K562 (cell line): ENCODE results near the gene PCID2. TPM values are rescaled to one million over a fixed set of nuclear protein-coding genes. Genes with fewer than 3 reads are reported as not detected.

Experiments used
- BHLHE40 ChIP-seq: IDR thresholded peaks from 2 replicates; pipeline ENCODE4 v1.6.1; 2011; ENCODE audit warnings: low read length, improper control_type of control experiment
- BRF1 ChIP-seq: IDR thresholded peaks from 3 replicates; pipeline ENCODE4 v1.6.1; 2011; ENCODE audit warnings: borderline replicate concordance, mild to moderate bottlenecking; ENCODE audit not compliant: insufficient read length; ENCODE audit errors: extremely low read depth
- CCNT2 ChIP-seq: IDR thresholded peaks from 2 replicates; pipeline ENCODE4 v1.6.1; 2011; ENCODE audit warnings: borderline replicate concordance, low read depth, mild to moderate bottlenecking, moderate library complexity, mixed read lengths, low read length; ENCODE audit not compliant: insufficient read length; ENCODE audit errors: extremely low read depth
- CXXC5 ChIP-seq: fragments of 250-450 bp; sonication (Bioruptor Pico); IDR thresholded peaks from 2 replicates; pipeline ENCODE4 v1.8.0; 2022; ENCODE audit warnings: inconsistent platforms, mild to moderate bottlenecking, moderate library complexity
- HEY1 ChIP-seq: fragments of 250-450 bp; sonication (Bioruptor Pico); IDR thresholded peaks from 2 replicates; pipeline ENCODE4 v1.5.0; 2020; ENCODE audit warnings: mild to moderate bottlenecking, moderate library complexity, borderline replicate concordance
- HMGN3 ChIP-seq: IDR thresholded peaks from 2 replicates; pipeline ENCODE4 v1.6.1; 2011; ENCODE audit warnings: borderline replicate concordance, low read depth, mild to moderate bottlenecking, mixed read lengths, low read length; ENCODE audit not compliant: insufficient read length; ENCODE audit errors: extremely low read depth
- LEF1 ChIP-seq: fragments of 450-650 bp; IDR thresholded peaks from 2 replicates; pipeline ENCODE4 v1.6.1; 2016; ENCODE audit warnings: mild to moderate bottlenecking
- MAZ ChIP-seq, 2 experiments: fragments of 450-650 bp in 1 of 2; sonication (generic) in 1 of 2; formaldehyde crosslinking; IDR thresholded peaks in 1 of 2; conservative IDR thresholded peaks in 1 of 2; 2 replicates each; pipeline versions ENCODE4 v1.4.0 to v1.5.0; 2020; ENCODE audit warnings: mild to moderate bottlenecking in 1 of 2, missing genetic modification reagents in 1 of 2
- NRF1 ChIP-seq, 2 experiments: fragments of 450-650 bp; IDR thresholded peaks in 1 of 2; conservative IDR thresholded peaks in 1 of 2; 2 replicates each; pipeline ENCODE4 v1.6.1; 2014; ENCODE audit warnings: mild to moderate bottlenecking in 2 of 2
- PCBP2 ChIP-seq: fragments of 200-400 bp; formaldehyde crosslinking; IDR thresholded peaks from 2 replicates; pipeline ENCODE4 v1.6.1; 2018; ENCODE audit warnings: low read length, low read depth, mild to moderate bottlenecking, moderate library complexity; ENCODE audit not compliant: poor library complexity, severe bottlenecking
- PTRF ChIP-seq: fragments of 450-650 bp; IDR thresholded peaks from 2 replicates; pipeline ENCODE4 v1.6.1; 2016; ENCODE audit warnings: mild to moderate bottlenecking, missing genetic modification characterization, missing compliant biosample characterization
- RBFOX2 ChIP-seq: fragments of 200-400 bp; formaldehyde crosslinking; IDR thresholded peaks from 2 replicates; pipeline ENCODE4 v1.6.1; 2017; ENCODE audit warnings: low read depth, mild to moderate bottlenecking, low read length, moderate library complexity
- SUPT5H ChIP-seq: fragments of 450-650 bp; IDR thresholded peaks from 2 replicates; pipeline ENCODE4 v1.6.1; 2016
- TAF9B ChIP-seq: fragments of 450-650 bp; IDR thresholded peaks from 2 replicates; pipeline ENCODE4 v1.6.1; 2018; ENCODE audit warnings: mild to moderate bottlenecking; ENCODE audit not compliant: partially characterized antibody
- ZNF197 ChIP-seq: fragments of 200-800 bp; sonication (Bioruptor generic); IDR thresholded peaks from 2 replicates; pipeline ENCODE4 v1.6.1; 2016; ENCODE audit warnings: low read depth, missing genetic modification characterization, missing compliant biosample characterization
- ZNF583 ChIP-seq: fragments of 250-450 bp; sonication (Bioruptor Pico); IDR thresholded peaks from 2 replicates; pipeline ENCODE4 v1.4.0; 2020
- polyA plus RNA-seq, 8 experiments: library from polyadenylated mRNA; depleted of rRNA in 4 of 8; stranded (reverse) in 5 of 8; unstranded in 3 of 8; fragments of >200 nt; fragmentation: Nextera tagmentation in 2 of 8; fragmentation: Illumina TruSeq in 1 of 8; extraction: Ambion mirVana in 2 of 8; extraction: Trizol in 1 of 8; gene quantifications; 2 replicates each; pipeline versions ENCODE4 v1.2.1 to v1.2.3, GENCODE V29; 2011 to 2014; ENCODE audit warnings: inconsistent platforms in 1 of 8, missing spikeins in 1 of 8
- total RNA-seq, 7 experiments: library from RNA; depleted of rRNA in 6 of 7; stranded (reverse); fragments of >200 nt in 6 of 7; fragmentation: Illumina TruSeq in 2 of 7; extraction: Trizol in 2 of 7; gene quantifications; 2 replicates each; pipeline versions ENCODE4 v1.2.1 to v1.2.3, GENCODE V29; 2011 to 2021; ENCODE audit warnings: low replicate concordance in 1 of 7
- TF ChIP-seq, protein P1 (sequence below), 2 experiments: IDR thresholded peaks; 2 replicates each; pipeline ENCODE4 v1.6.1; 2011; ENCODE audit warnings: borderline replicate concordance in 1 of 2, control low read depth in 1 of 2, low read depth in 1 of 2, low read length in 1 of 2, mild to moderate bottlenecking in 1 of 2, mixed read lengths in 1 of 2, moderate library complexity in 1 of 2; ENCODE audit not compliant: insufficient read depth in 1 of 2, insufficient read length in 1 of 2, poor library complexity in 1 of 2, severe bottlenecking in 1 of 2; ENCODE audit errors: extremely low read depth in 1 of 2
- TF ChIP-seq, protein P2 (sequence below): fragments of 450-650 bp; formaldehyde crosslinking; IDR thresholded peaks from 2 replicates; pipeline ENCODE4 v1.4.0; 2020; ENCODE audit warnings: mild to moderate bottlenecking, mixed read lengths
- TF ChIP-seq, protein P3 (sequence below): fragments of 200-800 bp; sonication (Bioruptor generic); IDR thresholded peaks from 2 replicates; pipeline ENCODE4 v1.6.1; 2017; ENCODE audit warnings: missing genetic modification characterization, missing compliant biosample characterization
- TF ChIP-seq, protein P4 (sequence below): IDR thresholded peaks from 2 replicates; pipeline ENCODE4 v1.6.1; 2014; ENCODE audit warnings: antibody characterized with exemption

Gene PCID2
- total and polyA plus RNA-seq, 9 of the 15 experiments (the other 6 are each of a cell fraction or from before 2014, with no cell fraction given): 39.6 to 117 (median 59.6) TPM

DNA sequence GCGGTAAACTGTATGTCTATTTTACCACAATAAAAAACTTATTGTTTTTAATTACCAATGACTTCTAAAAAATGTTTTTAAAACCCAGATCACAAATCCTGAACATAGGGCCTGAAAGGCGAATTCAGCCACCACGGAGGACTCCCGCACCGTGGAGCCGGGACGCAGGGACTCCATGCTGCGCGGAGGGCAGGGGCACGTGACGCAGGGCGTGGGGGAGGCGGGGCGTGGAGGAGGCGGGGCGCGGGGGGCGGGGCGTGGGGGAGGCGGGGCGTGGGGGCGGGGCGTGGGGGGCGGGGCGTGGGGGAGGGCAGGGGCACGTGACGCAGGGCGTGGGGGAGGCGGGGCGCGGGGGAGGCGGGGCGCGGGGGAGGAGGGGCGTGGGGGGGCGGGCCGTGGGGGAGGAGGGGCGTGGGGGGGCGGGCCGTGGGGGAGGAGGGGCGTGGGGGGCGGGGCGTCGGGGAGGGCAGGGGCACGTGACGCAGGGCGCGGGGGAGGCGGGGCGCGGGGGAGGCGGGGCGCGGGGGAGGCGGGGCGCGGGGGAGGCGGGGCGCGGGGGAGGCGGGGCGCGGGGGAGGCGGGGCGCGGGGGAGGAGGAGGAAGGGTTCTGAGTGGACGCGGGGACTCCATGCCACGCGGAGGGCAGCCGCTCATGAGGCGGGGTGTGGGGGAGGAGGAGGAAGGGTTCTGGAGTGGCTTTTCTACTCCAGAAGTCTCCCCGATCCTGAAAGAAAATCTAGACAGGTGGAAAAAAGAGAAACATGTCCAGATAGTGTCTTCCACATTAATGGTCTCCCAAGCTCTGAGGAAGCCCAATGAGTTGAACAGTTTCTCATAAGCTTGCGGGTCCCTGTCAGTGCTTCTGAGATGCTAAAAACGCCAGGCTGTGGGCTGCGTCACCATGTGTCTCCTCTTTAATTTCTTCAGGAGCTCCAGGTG, 54.4 kb downstream of the PCID2 start (continued):
- TF ChIP-seq BRF1 (no peak), MAZ (CRISPR knock-in tag; conservative IDR thresholded peaks at IDR 0.05 in 1 of 2, IDR thresholded peaks at IDR 0.05 in 1 of 2) (peak in 1 of 2 experiments; percentile 34; a peak in 1 of 4 replicates), CXXC5 (CRISPR knock-in tag) (peak; percentile 72), HMGN3 (no peak), RBFOX2 (peak; percentile 62; the same call in 1 of the 2 replicates), PCBP2 (no peak), SUPT5H (peak; percentile 48), CCNT2 (peak; percentile 4), ZNF197 (no peak), BHLHE40 (peak; percentile 92), NRF1 (conservative IDR thresholded peaks at IDR 0.05 in 1 of 2, IDR thresholded peaks at IDR 0.05 in 1 of 2) (0 out of 4 replicates have a peak, but pooled peaks of 1 of the 2 experiments have one; percentile 11), PTRF (no peak), LEF1 (peak; percentile 33; the same call in 1 of the 2 replicates), HEY1 (no peak), ZNF583 (CRISPR knock-in tag) (no peak), TAF9B (peak; percentile 20)
- TF ChIP-seq, protein P1, sequence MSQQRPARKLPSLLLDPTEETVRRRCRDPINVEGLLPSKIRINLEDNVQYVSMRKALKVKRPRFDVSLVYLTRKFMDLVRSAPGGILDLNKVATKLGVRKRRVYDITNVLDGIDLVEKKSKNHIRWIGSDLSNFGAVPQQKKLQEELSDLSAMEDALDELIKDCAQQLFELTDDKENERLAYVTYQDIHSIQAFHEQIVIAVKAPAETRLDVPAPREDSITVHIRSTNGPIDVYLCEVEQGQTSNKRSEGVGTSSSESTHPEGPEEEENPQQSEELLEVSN (IDR thresholded peaks at IDR 0.05; ENCODE audit: borderline replicate concordance in 1 of 2, extremely low read depth in 1 of 2, insufficient read depth in 1 of 2, insufficient read length in 1 of 2, low read depth in 1 of 2, low read length in 1 of 2, poor library complexity in 1 of 2, severe bottlenecking in 1 of 2): peak in 1 of 2 experiments; percentile 68
- TF ChIP-seq, protein P2, sequence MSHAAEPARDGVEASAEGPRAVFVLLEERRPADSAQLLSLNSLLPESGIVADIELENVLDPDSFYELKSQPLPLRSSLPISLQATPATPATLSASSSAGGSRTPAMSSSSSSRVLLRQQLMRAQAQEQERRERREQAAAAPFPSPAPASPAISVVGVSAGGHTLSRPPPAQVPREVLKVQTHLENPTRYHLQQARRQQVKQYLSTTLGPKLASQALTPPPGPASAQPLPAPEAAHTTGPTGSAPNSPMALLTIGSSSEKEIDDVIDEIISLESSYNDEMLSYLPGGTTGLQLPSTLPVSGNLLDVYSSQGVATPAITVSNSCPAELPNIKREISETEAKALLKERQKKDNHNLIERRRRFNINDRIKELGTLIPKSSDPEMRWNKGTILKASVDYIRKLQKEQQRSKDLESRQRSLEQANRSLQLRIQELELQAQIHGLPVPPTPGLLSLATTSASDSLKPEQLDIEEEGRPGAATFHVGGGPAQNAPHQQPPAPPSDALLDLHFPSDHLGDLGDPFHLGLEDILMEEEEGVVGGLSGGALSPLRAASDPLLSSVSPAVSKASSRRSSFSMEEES (CRISPR knock-in tag): peak; percentile 46; the same call in 1 of the 2 replicates
- TF ChIP-seq, protein P3, sequence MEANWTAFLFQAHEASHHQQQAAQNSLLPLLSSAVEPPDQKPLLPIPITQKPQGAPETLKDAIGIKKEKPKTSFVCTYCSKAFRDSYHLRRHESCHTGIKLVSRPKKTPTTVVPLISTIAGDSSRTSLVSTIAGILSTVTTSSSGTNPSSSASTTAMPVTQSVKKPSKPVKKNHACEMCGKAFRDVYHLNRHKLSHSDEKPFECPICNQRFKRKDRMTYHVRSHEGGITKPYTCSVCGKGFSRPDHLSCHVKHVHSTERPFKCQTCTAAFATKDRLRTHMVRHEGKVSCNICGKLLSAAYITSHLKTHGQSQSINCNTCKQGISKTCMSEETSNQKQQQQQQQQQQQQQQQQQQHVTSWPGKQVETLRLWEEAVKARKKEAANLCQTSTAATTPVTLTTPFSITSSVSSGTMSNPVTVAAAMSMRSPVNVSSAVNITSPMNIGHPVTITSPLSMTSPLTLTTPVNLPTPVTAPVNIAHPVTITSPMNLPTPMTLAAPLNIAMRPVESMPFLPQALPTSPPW (CRISPR knock-in tag): peak; percentile 98
- TF ChIP-seq, protein P4, sequence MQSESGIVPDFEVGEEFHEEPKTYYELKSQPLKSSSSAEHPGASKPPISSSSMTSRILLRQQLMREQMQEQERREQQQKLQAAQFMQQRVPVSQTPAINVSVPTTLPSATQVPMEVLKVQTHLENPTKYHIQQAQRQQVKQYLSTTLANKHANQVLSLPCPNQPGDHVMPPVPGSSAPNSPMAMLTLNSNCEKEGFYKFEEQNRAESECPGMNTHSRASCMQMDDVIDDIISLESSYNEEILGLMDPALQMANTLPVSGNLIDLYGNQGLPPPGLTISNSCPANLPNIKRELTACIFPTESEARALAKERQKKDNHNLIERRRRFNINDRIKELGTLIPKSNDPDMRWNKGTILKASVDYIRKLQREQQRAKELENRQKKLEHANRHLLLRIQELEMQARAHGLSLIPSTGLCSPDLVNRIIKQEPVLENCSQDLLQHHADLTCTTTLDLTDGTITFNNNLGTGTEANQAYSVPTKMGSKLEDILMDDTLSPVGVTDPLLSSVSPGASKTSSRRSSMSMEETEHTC: no peak
